Neuronal stem cell (in vitro differentiated cells): ENCODE data around the gene RASSF9.

Source experiments
- DNase-seq: peaks from one replicate; pipeline ENCODE4 v3.0.0-alpha.2; 2013; ENCODE audit warnings: low spot score
- H2AFZ ChIP-seq: one replicate; pipeline ENCODE4 v1.6.1; 2013; ENCODE audit warnings: mild to moderate bottlenecking, low read length, inconsistent platforms
- H2AK5ac ChIP-seq: 2 replicates; pipeline ENCODE4 v1.6.1; 2013; ENCODE audit warnings: low read depth, mild to moderate bottlenecking, inconsistent platforms, low read length, moderate library complexity, mixed read lengths
- H2BK120ac ChIP-seq: 2 replicates; pipeline ENCODE4 v1.6.1; 2013; ENCODE audit warnings: low read depth, mild to moderate bottlenecking, inconsistent platforms, low read length, moderate library complexity, mixed read lengths
- H2BK12ac ChIP-seq: one replicate; pipeline ENCODE4 v1.6.1; 2013; ENCODE audit warnings: low read length, inconsistent platforms
- H2BK15ac ChIP-seq: 2 replicates; pipeline ENCODE4 v1.6.1; 2013; ENCODE audit warnings: mild to moderate bottlenecking, low read length, inconsistent platforms, mixed read lengths
- H2BK5ac ChIP-seq: one replicate; pipeline ENCODE4 v1.6.1; 2013; ENCODE audit warnings: inconsistent platforms, mild to moderate bottlenecking, low read length, moderate library complexity
- H3K14ac ChIP-seq: one replicate; pipeline ENCODE4 v1.6.1; 2013; ENCODE audit warnings: low read length, inconsistent platforms
- H3K18ac ChIP-seq: 2 replicates; pipeline ENCODE4 v1.6.1; 2013; ENCODE audit warnings: low read length, inconsistent platforms
- H3K23ac ChIP-seq: 2 replicates; pipeline ENCODE4 v1.6.1; 2013; ENCODE audit warnings: low read depth, mild to moderate bottlenecking, mixed read lengths, low read length, inconsistent platforms; ENCODE audit not compliant: poor library complexity
- H3K27ac ChIP-seq: replicated peaks from 3 replicates; pipeline ENCODE4 v1.5.1; 2013; ENCODE audit warnings: low read length, inconsistent platforms
- H3K27me3 ChIP-seq, 3 experiments: 2 replicates each; pipeline ENCODE4 v1.6.1; 2013; ENCODE audit warnings: low read length in 3 of 3, mild to moderate bottlenecking in 2 of 3, inconsistent platforms in 1 of 3, low read depth in 1 of 3, mixed read lengths in 1 of 3, moderate library complexity in 1 of 3; ENCODE audit not compliant: control insufficient read depth in 3 of 3, insufficient read depth in 3 of 3
- H3K36me3 ChIP-seq, 2 donors: replicated peaks in 1 of 2; 2 replicates each; pipeline ENCODE4 v1.6.1; 2013; ENCODE audit warnings: low read length in 2 of 2; ENCODE audit not compliant: control insufficient read depth in 2 of 2, insufficient read depth in 2 of 2
- H3K4ac ChIP-seq: 2 replicates; pipeline ENCODE4 v1.6.1; 2013; ENCODE audit warnings: inconsistent platforms, mild to moderate bottlenecking, low read length, moderate library complexity
- H3K4me1 ChIP-seq, 2 donors: 1 replicate in 1 of 2; 2 replicates in 1 of 2; pipeline ENCODE4 v1.6.1; 2013; ENCODE audit warnings: low read length in 2 of 2, low read depth in 1 of 2; ENCODE audit not compliant: control insufficient read depth in 2 of 2, insufficient read depth in 1 of 2
- H3K4me2 ChIP-seq: one replicate; pipeline ENCODE4 v1.6.1; 2013; ENCODE audit warnings: mild to moderate bottlenecking, low read length, inconsistent platforms; ENCODE audit not compliant: insufficient read depth, poor library complexity, severe bottlenecking
- H3K4me3 ChIP-seq, 2 donors: 2 replicates each; pipeline ENCODE4 v1.5.1; 2013; ENCODE audit warnings: low read length in 2 of 2, mild to moderate bottlenecking in 2 of 2, inconsistent platforms in 1 of 2, moderate library complexity in 1 of 2
- H3K79me1 ChIP-seq: one replicate; pipeline ENCODE4 v1.6.1; 2013; ENCODE audit warnings: low read depth, mild to moderate bottlenecking, inconsistent platforms, low read length, moderate library complexity
- H3K9ac ChIP-seq: one replicate; pipeline ENCODE4 v1.6.1; 2013; ENCODE audit warnings: mild to moderate bottlenecking, low read depth, low read length, inconsistent platforms; ENCODE audit not compliant: poor library complexity
- H3K9me3 ChIP-seq, 2 donors: replicated peaks in 1 of 2; 2 replicates each; pipeline versions ENCODE3 to v1.6.1; 2013; ENCODE audit warnings: low read length in 2 of 2, mild to moderate bottlenecking in 2 of 2, inconsistent platforms in 1 of 2, low read depth in 1 of 2, mixed read lengths in 1 of 2, moderate library complexity in 1 of 2; ENCODE audit not compliant: control insufficient read depth in 2 of 2, insufficient read depth in 1 of 2
- H4K8ac ChIP-seq: one replicate; pipeline ENCODE4 v1.6.1; 2013; ENCODE audit warnings: low read depth, mild to moderate bottlenecking, inconsistent platforms, low read length, moderate library complexity
- H4K91ac ChIP-seq: one replicate; pipeline ENCODE4 v1.6.1; 2013; ENCODE audit warnings: low read length, low read depth, mild to moderate bottlenecking, inconsistent platforms; ENCODE audit not compliant: poor library complexity
- WGBS, 2 donors: extraction: QIAGEN DNeasy Blood & Tissue Kit; methylation state at CpG; one replicate each; pipeline ENCODE4 v1.1.7; 2013; ENCODE audit warnings: missing lambda C conversion rate in 2 of 2, mixed read lengths in 1 of 2; ENCODE audit not compliant: insufficient read length in 2 of 2, insufficient replicate concordance in 1 of 2; ENCODE audit errors: extremely low coverage in 2 of 2; 5-methylcytosine and 5-hydroxymethylcytosine counted together

The RASSF9 gene

DNA sequence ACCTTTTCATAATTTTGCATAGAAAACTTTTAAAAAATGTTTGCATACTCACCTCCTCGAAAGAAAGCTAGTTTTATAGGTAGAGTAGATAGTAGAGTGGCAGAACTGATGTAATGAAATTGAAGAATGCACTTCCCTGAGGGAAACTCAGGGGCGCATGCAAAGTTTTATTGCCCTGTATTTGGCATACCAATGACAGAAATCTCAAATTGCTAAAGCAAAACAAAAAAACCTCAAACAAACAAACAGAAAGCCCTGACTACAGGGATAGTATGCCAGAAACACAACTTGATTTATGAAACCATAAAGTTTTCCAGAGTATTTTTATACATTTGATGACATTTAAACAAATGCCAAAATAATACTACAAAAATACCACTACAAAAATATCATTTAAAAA, 1.8 kb downstream of the RASSF9 start:
- H2BK5ac ChIP-seq: no peak overlapping the region
- no peak overlapping the region for H2BK15ac ChIP-seq
- WGBS, 2 donors: no CpG with 5 or more reads among the region's 2 CpGs
- H3K14ac ChIP-seq: no peak overlapping the region
- no peak overlapping the region for H3K27ac ChIP-seq
- H3K9me3 ChIP-seq: no peaks in the 10 kb centered on the region
- no peak overlapping the region for H2AK5ac ChIP-seq
- H3K27me3 ChIP-seq: no peaks in the 10 kb centered on the region
- no peak overlapping the region for H3K4ac ChIP-seq
- H3K36me3 ChIP-seq: no peaks in the 10 kb centered on the region
- no peaks in the 10 kb centered on the region for H3K79me1 ChIP-seq
- H3K4me3 ChIP-seq: no peak overlapping the region
- H3K4me2 ChIP-seq: no peak overlapping the region
- H4K8ac ChIP-seq: no peak overlapping the region
- H3K23ac ChIP-seq: no peak overlapping the region
- H3K18ac ChIP-seq: no peak overlapping the region
- no peak overlapping the region for H2BK120ac ChIP-seq
- peaks cover 0 to 5% of the 10 kb centered on the region in 2 donors for H3K4me1 ChIP-seq
- no peak overlapping the region for H3K9ac ChIP-seq
- H4K91ac ChIP-seq: no peak overlapping the region
- DNase-seq: no peak
- no peak overlapping the region for H2BK12ac ChIP-seq
- H2AFZ ChIP-seq: no peak overlapping the region

- Histone ChIP-seq H3K36me3 (no peaks in the 10 kb centered on the region), H3K18ac (no peak overlapping the region), H2BK12ac (no peak overlapping the region), H4K91ac (no peak overlapping the region), H3K4me3 (no peak overlapping the region), H3K27me3 (no peaks in the 10 kb centered on the region), H3K9me3 (no peaks in the 10 kb centered on the region), H2BK5ac (no peak overlapping the region), H3K23ac (no peak overlapping the region), H2AK5ac (no peak overlapping the region), H4K8ac (no peak overlapping the region), H3K9ac (no peak overlapping the region), H3K4ac (no peak overlapping the region), H3K4me1 (peaks cover 0 to 5% of the 10 kb centered on the region in 2 donors), H2BK15ac (no peak overlapping the region), H3K27ac (no peak overlapping the region), H3K4me2 (no peak overlapping the region), H2AFZ (no peak overlapping the region), H2BK120ac (no peak overlapping the region), H3K14ac (no peak overlapping the region), H3K79me1 (no peaks in the 10 kb centered on the region)
- DNase-seq: no peak
Observed at GRCh38 chr12:85833579-85833978, 2.6 kb downstream of the RASSF9 start.

DNA sequence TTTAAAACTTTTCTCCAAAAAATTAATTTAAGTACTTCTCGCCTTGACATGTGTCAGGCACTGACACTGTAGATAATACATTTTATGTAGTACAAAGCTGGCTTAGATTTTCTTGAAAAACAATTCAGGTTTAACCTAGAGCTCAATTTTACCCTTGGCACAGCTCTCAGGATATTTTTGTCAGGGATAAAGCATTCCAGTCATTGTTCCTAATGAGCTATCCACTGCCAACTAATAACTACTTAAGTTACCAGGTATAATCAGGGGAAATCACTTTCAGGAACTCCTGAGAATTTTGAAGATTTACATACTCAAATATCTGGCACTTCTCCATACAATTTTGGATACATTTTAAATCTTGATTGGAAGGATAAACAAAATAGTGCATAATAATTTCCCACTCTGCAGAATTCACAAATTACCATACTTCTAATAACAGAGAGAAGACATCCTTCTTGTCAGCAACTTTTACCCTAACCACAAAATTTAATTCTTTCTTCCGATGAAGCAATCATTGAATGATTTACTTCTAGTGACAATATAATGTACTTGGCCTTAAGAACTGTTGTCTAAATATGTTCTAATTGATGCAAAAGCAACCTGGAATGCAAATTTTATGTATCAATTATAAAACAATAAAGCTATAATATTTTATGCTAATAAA, 4.8 kb downstream of the RASSF9 start:
- Histone ChIP-seq H4K91ac (no peak overlapping the region), H3K4me3 (no peak overlapping the region), H2BK5ac (no peak overlapping the region), H2AFZ (no peak overlapping the region), H3K4ac (no peak overlapping the region), H3K9me3 (no peaks in the 10 kb centered on the region), H3K4me1 (peaks cover 0 to 3% of the 10 kb centered on the region in 2 donors), H2BK12ac (no peak overlapping the region), H3K23ac (no peak overlapping the region), H3K18ac (no peak overlapping the region), H4K8ac (no peak overlapping the region), H3K4me2 (no peak overlapping the region), H2BK120ac (no peak overlapping the region), H3K79me1 (no peaks in the 10 kb centered on the region), H2AK5ac (no peak overlapping the region), H3K27me3 (no peaks in the 10 kb centered on the region), H3K36me3 (no peaks in the 10 kb centered on the region), H3K9ac (no peak overlapping the region), H2BK15ac (no peak overlapping the region), H3K14ac (no peak overlapping the region), H3K27ac (no peak overlapping the region)
- DNase-seq: no peak
- no CpG with 5 or more reads among the region's 2 CpGs for WGBS, 2 donors

DNA sequence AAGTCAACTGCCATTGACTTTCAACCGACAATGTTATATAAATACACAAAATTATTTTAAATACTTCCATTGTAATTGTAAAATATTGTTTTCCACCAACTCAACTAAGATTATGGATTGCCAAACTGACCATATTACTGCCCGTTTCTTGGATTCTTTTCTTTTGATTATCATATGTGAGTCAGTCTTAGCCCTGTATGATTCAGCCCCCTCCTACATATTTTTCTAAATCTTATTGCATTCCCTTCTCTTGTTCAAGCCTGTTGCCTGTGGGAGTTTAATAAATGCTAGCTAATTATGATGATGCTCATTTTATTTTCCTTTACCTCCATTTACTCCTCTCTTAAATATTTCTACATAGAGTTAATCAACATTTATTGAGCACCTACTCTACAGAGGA, 6.8 kb downstream of the RASSF9 start:
- no peak overlapping the region for H2AFZ ChIP-seq
- no peak overlapping the region for H3K18ac ChIP-seq
- WGBS, 2 donors: no CpG with 5 or more reads among the region's 2 CpGs
- H3K4ac ChIP-seq: no peak overlapping the region
- no peak overlapping the region for H2AK5ac ChIP-seq
- H2BK15ac ChIP-seq: no peak overlapping the region
- DNase-seq: no peak
- no peaks in the 10 kb centered on the region for H3K4me1 ChIP-seq
- no peak overlapping the region for H2BK12ac ChIP-seq
- H3K9me3 ChIP-seq: no peaks in the 10 kb centered on the region
- H3K27me3 ChIP-seq: no peaks in the 10 kb centered on the region
- no peak overlapping the region for H3K9ac ChIP-seq
- no peak overlapping the region for H3K4me3 ChIP-seq
- no peaks in the 10 kb centered on the region for H3K36me3 ChIP-seq
- H3K27ac ChIP-seq: no peak overlapping the region
- no peak overlapping the region for H3K4me2 ChIP-seq
- H4K91ac ChIP-seq: no peak overlapping the region
- H4K8ac ChIP-seq: no peak overlapping the region
- no peak overlapping the region for H3K23ac ChIP-seq
- H2BK120ac ChIP-seq: no peak overlapping the region
- no peaks in the 10 kb centered on the region for H3K79me1 ChIP-seq
- H2BK5ac ChIP-seq: no peak overlapping the region
- no peak overlapping the region for H3K14ac ChIP-seq
